Testis (tissue), 2 donors: Measurements from ENCODE around the gene CARS1.

Experiments used
- CTCF ChIP-seq, 3 experiments: fragments of 450-650 bp in 2 of 3; fragments of 200-600 bp in 1 of 3; sonication (generic) in 1 of 3; IDR thresholded peaks; one replicate each; pipeline ENCODE4 v1.5.1; 2016 to 2019; ENCODE audit warnings: antibody characterized with exemption in 3 of 3, mild to moderate bottlenecking in 2 of 3, moderate library complexity in 1 of 3
- POLR2A ChIP-seq: fragments of 450-650 bp; IDR thresholded peaks from one replicate; pipeline ENCODE4 v1.6.1; 2017; ENCODE audit warnings: antibody characterized with exemption, mild to moderate bottlenecking, moderate library complexity

- no peak for TF ChIP-seq POLR2A
- TF ChIP-seq CTCF (IDR thresholded peaks at IDR 0.05): no peak
Observed at GRCh38 chr11:3103076-3103475, 45.9 kb upstream of the CARS1 start.
